ENCODE results near the gene SHFL.

- TF ChIP-seq CTCF (IDR thresholded peaks at IDR 0.05) (no peak), POLR2AphosphoS5 (IDR thresholded peaks at IDR 0.05; ENCODE audit: low read depth, low read length) (no peak), REST (IDR thresholded peaks at IDR 0.05; ENCODE audit: insufficient read depth in 1 of 2, low read depth in 2 of 2, low read length in 1 of 2) (no peak), TCF7L2 (IDR thresholded peaks at IDR 0.05; ENCODE audit: low read depth, low read length) (no peak)
Measured at GRCh38 chr19:10138879-10139795, 53.0 kb downstream of the SHFL start.
